AG04450 (cell line): Measurements from ENCODE around the gene KCNJ6. TPM values are rescaled to one million over a fixed set of nuclear protein-coding genes. Genes with fewer than 3 reads are reported as not detected.
"Not testable (repeated sequence)": the region's sequence is repeated elsewhere in the genome, so short reads cannot be mapped to it uniquely, and the experiment has no call there.

Experiments used
- CTCF ChIA-PET: fragments of 300-600, 350-600 bp; formaldehyde crosslinking; extraction: SDS; loops from one replicate; lab custom pipeline; 2022; ENCODE audit warnings: antibody characterized with exemption, inconsistent platforms; lab: Charles Lee
- POLR2A ChIA-PET: fragments of 350-600 bp; formaldehyde crosslinking; extraction: SDS; loops from one replicate; lab custom pipeline; 2021; ENCODE audit warnings: antibody characterized with exemption, inconsistent platforms; lab: Yijun Ruan, JAX
- DNase-seq: peaks from one replicate; pipeline ENCODE4 v3.0.0-alpha.2; 2011; ENCODE audit warnings: low read depth, low spot score
- H3K27ac ChIP-seq: one replicate; pipeline ENCODE4 v1.5.1; 2012; ENCODE audit warnings: low read depth, low read length, control low read depth
- H3K27me3 ChIP-seq: one replicate; pipeline ENCODE4 v1.6.0; 2012; ENCODE audit warnings: low read length; ENCODE audit not compliant: control insufficient read depth, insufficient read depth
- H3K4me3 ChIP-seq: 2 replicates; pipeline ENCODE4 v1.5.1; 2011; ENCODE audit warnings: mild to moderate bottlenecking, low read depth, low read length, control low read depth
- H3K9me3 ChIP-seq: 2 replicates; pipeline ENCODE4 v1.5.1; 2012; ENCODE audit warnings: low read length; ENCODE audit not compliant: control insufficient read depth, insufficient read depth
- CTCF ChIP-seq: IDR thresholded peaks from 2 replicates; pipeline ENCODE4 v1.5.1; 2011; ENCODE audit warnings: low read depth, low read length, control low read depth, inconsistent platforms
- polyA plus RNA-seq: library from polyadenylated mRNA; depleted of rRNA; stranded (reverse); fragments of >200 nt; gene quantifications from 2 replicates; pipeline ENCODE4 v1.2.3, GENCODE V29; 2011

The KCNJ6 gene
- polyA plus RNA-seq, 1 experiment = 0.02 TPM

GRCh38 chr21:37647781-37648180, 268.5 kb downstream of the KCNJ6 start:
- Histone ChIP-seq H3K27ac (no peak overlapping the region), H3K4me3 (no peak overlapping the region), H3K27me3 (peaks cover 11% of the 10 kb centered on the region), H3K9me3 (no peaks in the 10 kb centered on the region)
- CTCF ChIA-PET = no interaction called here
- POLR2A ChIA-PET = no interaction called here
- TF ChIP-seq CTCF = no peak
- no peak for DNase-seq

GRCh38 chr21:37646761-37647160, 269.5 kb downstream of the KCNJ6 start:
- H3K4me3 ChIP-seq, DNase-seq, H3K27ac ChIP-seq, POLR2A ChIA-PET, H3K9me3 ChIP-seq, H3K27me3 ChIP-seq: not testable (repeated sequence)
- CTCF ChIA-PET = interaction anchor here (0.7 to 1.0 kb wide), 2 partner anchors 13 to 28 kb away, joined by 3 read pairs; no protein-coding TSS in a partner anchor

DNA sequence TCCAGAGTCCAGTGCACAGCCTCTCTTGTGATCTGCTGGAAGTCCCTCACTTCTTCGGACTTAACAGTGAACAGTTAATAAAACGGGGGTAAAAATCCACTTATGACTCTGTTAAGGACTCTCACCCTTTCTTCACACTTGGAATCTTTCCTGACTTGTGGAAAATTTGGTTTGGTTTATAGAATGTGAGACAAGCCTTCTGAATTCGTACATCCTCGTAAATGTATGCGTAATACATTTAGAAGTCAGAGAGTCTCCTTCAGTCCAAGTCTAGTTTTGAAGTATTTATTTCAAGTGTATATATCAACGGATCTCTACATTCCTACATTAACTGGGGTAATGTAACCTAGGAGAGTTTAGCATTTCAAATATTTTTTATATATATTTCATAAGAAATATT, 270.4 kb downstream of the KCNJ6 start:
- H3K27me3 ChIP-seq = peaks cover 5% of the 10 kb centered on the region
- CTCF ChIA-PET = interaction anchor here (1.1 kb wide), 1 partner anchor 29 kb away, joined by 3 read pairs; no protein-coding TSS in a partner anchor
- POLR2A ChIA-PET = no interaction called here

DNA sequence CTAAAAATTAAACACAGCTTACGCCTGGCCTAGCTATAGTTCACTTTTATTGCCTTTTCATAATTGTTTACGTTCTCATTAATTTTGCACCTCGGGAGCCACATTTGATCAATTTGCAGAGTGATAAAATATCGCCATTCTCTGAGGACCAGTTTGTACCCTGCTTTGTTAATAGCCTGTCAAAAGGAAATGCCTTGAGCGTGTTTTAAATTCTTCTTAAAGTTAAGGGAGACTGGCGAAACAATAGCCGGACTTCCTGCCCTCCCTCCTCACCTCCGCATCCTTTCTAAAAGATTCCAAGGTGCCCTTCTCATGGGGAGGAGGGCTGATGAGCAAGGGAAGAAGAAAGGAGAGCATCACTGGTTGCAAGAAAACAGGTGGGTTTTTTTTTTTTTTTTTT, 271.6 kb downstream of the KCNJ6 start:
- no peak for TF ChIP-seq CTCF
- no peak for DNase-seq
- CTCF ChIA-PET = interaction anchor here (1.1 kb wide), 1 partner anchor 30 kb away, joined by 3 read pairs; no protein-coding TSS in a partner anchor
- POLR2A ChIA-PET = no interaction called here
- peaks cover 5% of the 10 kb centered on the region for H3K27me3 ChIP-seq
- H3K9me3 ChIP-seq = no peaks in the 10 kb centered on the region
- no peak overlapping the region for H3K4me3 ChIP-seq
- no peak overlapping the region for H3K27ac ChIP-seq

More for the DNA sequence above, 270.4 kb downstream of the KCNJ6 start:
- Histone ChIP-seq H3K4me3 (no peak overlapping the region), H3K27ac (no peak overlapping the region), H3K9me3 (no peaks in the 10 kb centered on the region)
- DNase-seq = no peak
- TF ChIP-seq CTCF = no peak

DNA sequence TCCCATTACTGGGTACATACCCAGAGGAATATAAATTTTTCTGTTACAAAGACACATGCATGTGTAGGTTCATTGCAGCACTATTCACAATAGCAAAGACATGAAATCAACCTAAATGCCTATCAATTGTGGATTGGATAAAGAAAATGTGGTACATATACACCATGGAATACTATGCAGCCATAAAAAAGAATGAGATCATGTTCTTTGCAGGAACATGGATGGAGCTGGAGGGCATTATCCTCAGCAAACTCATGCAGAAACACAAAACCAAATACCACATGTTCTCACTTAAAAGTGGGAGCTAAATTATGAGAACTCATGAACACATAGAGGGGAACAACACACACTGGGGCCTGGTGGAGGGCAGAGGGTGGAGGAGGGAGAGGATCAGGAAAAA, 272.4 kb downstream of the KCNJ6 start:
- H3K9me3 ChIP-seq, DNase-seq, POLR2A ChIA-PET, H3K27ac ChIP-seq, H3K4me3 ChIP-seq, H3K27me3 ChIP-seq, CTCF ChIA-PET: not testable (repeated sequence)

DNA sequence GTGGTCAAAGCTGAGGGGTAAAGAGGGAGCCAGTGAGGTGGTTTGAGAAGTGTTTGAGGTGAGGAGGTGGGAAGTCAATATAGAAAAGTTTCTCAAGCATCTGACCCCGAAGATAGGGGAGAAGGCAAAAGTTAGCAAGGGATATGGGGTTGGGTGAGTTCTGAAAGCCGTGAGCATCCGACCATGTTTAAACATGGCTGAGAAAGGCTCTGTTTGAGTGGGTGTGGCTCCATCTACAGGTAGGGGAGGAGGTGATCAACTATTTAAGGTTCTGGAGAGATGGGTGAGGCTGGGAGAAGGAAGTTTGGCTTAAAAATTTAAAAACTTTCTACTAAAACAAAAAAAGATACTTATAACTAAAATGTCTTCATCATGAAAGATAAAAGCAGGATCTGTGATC, 273.8 kb downstream of the KCNJ6 start:
- Histone ChIP-seq H3K27me3 (peaks cover 5% of the 10 kb centered on the region), H3K9me3 (no peaks in the 10 kb centered on the region), H3K27ac (no peak overlapping the region), H3K4me3 (no peak overlapping the region)
- no peak for DNase-seq
- ChIA-PET POLR2A (no interaction called here), CTCF (interaction anchor here (0.9 to 1.0 kb wide), 2 partner anchors 32 to 277 kb away, joined by 3 to 6 read pairs; no protein-coding TSS in a partner anchor)
- TF ChIP-seq CTCF = no peak
